ENCODE data around the gene NOD1.

NOD1 gene

GRCh38 chr7:30463405-30464145 lies 15.0 kb downstream of the NOD1 start:
- ChIA-PET POLR2A (interaction anchor here (0.6 kb wide), 1 partner anchor 1271 kb away, joined by 3 read pairs; no protein-coding TSS in a partner anchor), CTCF (no interaction called here)
- Histone ChIP-seq H3K27ac (ENCODE audit: extremely low read depth, low read depth, low read length) (no peak overlapping the region), H3K4me1 (ENCODE audit: control insufficient read depth, insufficient read depth, low read length) (no peaks in the 10 kb centered on the region), H3K36me3 (ENCODE audit: control insufficient read depth in 2 of 2, insufficient read depth in 1 of 2, low read length in 2 of 2) (no peaks in the 10 kb centered on the region; a peak in 1 of 3 replicates), H3K9me3 (ENCODE audit: control insufficient read depth, insufficient read depth, low read depth, low read length) (no peaks in the 10 kb centered on the region), H3K4me3 (ENCODE audit: low read depth, low read length) (no peak overlapping the region)
- TF ChIP-seq ZNF138 (tag by site-specific recombination; IDR thresholded peaks at IDR 0.05; ENCODE audit: borderline replicate concordance) (no peak), PRDM2 (tag by site-specific recombination; IDR thresholded peaks at IDR 0.05; ENCODE audit: borderline replicate concordance) (no peak), GLI2 (tag by site-specific recombination; IDR thresholded peaks at IDR 0.05; ENCODE audit: borderline replicate concordance, low read depth) (no peak), KLF17 (tag by site-specific recombination; IDR thresholded peaks at IDR 0.05) (no peak), ZNF571 (tag by site-specific recombination; IDR thresholded peaks at IDR 0.05) (no peak)
- TF ChIP-seq, protein P1, sequence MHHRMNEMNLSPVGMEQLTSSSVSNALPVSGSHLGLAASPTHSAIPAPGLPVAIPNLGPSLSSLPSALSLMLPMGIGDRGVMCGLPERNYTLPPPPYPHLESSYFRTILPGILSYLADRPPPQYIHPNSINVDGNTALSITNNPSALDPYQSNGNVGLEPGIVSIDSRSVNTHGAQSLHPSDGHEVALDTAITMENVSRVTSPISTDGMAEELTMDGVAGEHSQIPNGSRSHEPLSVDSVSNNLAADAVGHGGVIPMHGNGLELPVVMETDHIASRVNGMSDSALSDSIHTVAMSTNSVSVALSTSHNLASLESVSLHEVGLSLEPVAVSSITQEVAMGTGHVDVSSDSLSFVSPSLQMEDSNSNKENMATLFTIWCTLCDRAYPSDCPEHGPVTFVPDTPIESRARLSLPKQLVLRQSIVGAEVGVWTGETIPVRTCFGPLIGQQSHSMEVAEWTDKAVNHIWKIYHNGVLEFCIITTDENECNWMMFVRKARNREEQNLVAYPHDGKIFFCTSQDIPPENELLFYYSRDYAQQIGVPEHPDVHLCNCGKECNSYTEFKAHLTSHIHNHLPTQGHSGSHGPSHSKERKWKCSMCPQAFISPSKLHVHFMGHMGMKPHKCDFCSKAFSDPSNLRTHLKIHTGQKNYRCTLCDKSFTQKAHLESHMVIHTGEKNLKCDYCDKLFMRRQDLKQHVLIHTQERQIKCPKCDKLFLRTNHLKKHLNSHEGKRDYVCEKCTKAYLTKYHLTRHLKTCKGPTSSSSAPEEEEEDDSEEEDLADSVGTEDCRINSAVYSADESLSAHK (tag by site-specific recombination; IDR thresholded peaks at IDR 0.05), result no peak

GRCh38 chr7:30462179-30462578 lies 16.4 kb downstream of the NOD1 start:
- Histone ChIP-seq H3K4me1 (ENCODE audit: control insufficient read depth, insufficient read depth, low read length) (no peaks in the 10 kb centered on the region), H3K27ac (ENCODE audit: extremely low read depth, low read depth, low read length) (no peak overlapping the region), H3K36me3 (ENCODE audit: control insufficient read depth in 2 of 2, insufficient read depth in 1 of 2, low read length in 2 of 2) (no peaks in the 10 kb centered on the region; a peak in 1 of 3 replicates), H3K4me3 (ENCODE audit: low read depth, low read length) (no peak overlapping the region), H3K9me3 (ENCODE audit: control insufficient read depth, insufficient read depth, low read depth, low read length) (no peaks in the 10 kb centered on the region)
- TF ChIP-seq ZNF26 (tag by site-specific recombination; IDR thresholded peaks at IDR 0.05) (no peak), ZNF133 (tag by site-specific recombination; IDR thresholded peaks at IDR 0.05) (no peak), ZNF514 (tag by site-specific recombination; IDR thresholded peaks at IDR 0.05) (no peak), ZSCAN5A (tag by site-specific recombination; IDR thresholded peaks at IDR 0.05) (no peak), ZBTB6 (tag by site-specific recombination; IDR thresholded peaks at IDR 0.05) (no peak), ZNF473 (tag by site-specific recombination; IDR thresholded peaks at IDR 0.05) (no peak), ZNF404 (tag by site-specific recombination; IDR thresholded peaks at IDR 0.05) (no peak), ZNF354C (tag by site-specific recombination; IDR thresholded peaks at IDR 0.05; ENCODE audit: borderline replicate concordance, low read depth) (no peak)
- TF ChIP-seq, protein P2, sequence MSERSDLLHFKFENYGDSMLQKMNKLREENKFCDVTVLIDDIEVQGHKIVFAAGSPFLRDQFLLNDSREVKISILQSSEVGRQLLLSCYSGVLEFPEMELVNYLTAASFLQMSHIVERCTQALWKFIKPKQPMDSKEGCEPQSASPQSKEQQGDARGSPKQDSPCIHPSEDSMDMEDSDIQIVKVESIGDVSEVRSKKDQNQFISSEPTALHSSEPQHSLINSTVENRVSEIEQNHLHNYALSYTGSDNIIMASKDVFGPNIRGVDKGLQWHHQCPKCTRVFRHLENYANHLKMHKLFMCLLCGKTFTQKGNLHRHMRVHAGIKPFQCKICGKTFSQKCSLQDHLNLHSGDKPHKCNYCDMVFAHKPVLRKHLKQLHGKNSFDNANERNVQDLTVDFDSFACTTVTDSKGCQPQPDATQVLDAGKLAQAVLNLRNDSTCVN (tag by site-specific recombination; optimal IDR thresholded peaks at IDR 0.05), result no peak
- POLR2A ChIA-PET, result no interaction called here
- CTCF ChIA-PET, result no interaction called here

Measured in HEK293 (cell line).